ENCODE results near the gene PLB1. TPM values are rescaled to one million over a fixed set of nuclear protein-coding genes. Genes with fewer than 3 reads are reported as not detected.
"Not testable (repeated sequence)": the region's sequence is repeated elsewhere in the genome, so short reads cannot be mapped to it uniquely, and the experiment has no call there.

The PLB1 gene
- polyA plus RNA-seq, 10 donors = 1.6 to 3.6 (median 2.3) TPM

DNA sequence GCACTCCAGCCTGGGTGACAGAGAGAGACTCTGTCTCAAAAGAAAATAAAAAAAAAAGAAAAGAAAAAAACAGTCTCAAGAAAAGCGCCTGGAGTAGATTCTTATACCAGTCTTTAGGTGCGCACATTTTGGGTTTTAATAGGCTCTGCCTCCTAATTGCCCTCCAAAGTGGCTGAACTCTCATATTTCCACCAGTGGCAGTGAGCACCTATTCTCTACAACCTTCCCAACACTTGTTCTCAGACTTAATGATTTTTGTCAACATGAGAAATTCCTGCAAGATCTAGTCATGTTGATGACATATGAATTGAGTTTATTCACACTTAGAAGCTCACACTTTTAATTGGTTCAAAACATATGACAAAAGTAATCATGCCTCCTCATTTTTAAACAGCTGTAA is 39.0 kb downstream of the PLB1 start:
- no peak for DNase-seq

DNA sequence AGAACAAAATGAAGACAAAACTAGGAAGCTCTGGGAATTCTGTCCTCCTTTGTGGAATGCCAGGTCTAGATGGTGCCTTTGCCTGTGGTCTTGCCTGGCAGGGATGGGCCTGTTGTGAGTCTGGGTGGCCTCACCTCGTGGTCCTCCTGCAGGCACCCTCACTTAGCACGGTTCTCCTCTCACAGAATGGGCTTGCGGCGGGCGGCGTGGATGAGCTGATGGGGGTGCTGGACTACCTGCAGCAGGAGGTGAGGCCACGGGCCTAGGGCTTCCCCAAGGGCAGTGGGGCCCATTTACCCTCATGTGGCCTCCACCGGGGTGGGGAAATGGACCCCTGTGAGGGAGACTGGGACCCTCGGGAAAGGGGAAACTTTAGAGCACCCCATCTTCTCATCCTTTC is 42.3 kb downstream of the PLB1 start:
- DNase-seq = no peak

DNA sequence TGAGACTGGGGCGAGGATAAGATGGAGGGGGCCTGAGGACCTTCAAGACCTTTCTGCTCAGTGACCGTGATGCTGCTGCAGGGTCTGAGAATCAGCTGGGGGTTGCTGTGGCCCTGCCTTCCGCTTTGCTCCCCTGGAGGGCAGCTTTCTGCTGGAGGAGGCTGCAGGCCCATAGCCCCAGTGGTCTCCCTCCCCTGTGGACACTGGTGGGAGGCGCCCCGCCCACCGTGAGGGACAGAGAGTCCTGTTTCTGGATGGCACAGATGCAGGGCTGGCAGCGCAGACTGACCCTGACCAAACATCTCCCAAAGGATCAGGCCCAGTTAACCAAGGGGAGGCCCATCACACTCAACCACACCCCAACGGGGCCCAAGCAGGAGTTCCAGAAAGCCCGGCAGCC is 42.8 kb downstream of the PLB1 start:
- DNase-seq = no peak

DNA sequence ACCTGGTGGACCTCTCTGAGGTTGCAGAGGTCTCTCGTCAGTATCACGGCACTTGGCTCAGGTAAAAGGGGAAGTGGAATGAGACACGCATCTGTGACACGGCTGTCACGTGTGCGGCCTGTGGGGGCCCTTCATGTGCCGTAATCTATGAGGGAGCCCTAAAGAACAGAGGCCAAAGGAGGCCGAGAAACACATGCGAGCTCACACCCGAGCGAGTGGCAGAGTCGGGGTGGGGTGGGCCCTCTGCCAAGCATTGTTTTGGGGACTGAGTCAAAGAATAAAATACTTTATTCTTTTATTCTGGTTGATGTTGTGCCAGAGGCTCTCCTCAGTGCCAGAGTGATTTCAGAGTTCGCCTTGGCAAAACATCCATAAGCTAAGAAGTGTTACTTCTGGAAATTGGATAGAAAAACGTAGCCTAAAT is 43.3 kb downstream of the PLB1 start:
- DNase-seq = peak in 1 of 3 donors; percentile 35

DNA sequence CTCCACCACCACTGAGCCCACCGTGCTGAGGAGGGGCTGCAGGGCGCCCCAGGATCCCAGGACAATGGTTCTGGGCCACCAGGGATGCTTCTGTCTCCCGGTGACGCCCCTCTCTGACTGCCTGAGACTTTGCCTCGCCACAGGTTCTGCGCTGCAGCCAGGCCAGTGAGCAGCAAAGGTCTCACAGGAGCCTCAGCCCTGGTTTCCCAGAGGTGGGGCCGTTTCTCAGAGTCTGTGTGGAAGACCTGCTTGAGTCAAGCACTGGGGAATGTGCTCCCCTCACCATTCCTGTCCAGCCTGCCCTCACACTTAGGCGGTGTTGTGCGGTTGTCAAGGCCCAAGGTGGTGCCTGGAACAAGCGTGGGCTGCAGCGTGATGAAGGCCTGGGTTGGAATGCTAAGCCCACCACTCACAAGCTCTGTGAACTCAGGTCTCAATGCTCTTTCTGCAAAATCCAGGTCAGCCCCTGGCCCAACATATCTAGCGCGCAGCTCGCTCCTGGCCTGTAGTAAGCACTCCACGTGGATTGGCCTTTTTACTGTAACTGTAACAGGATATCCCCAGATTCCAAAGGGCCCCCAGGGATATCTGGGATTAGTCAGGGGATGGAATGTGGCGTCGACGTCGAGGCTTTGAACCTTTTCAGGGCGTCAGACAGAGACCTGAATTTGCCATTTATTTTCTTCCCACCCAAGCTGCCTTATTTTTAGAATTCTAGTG is 47.6 kb downstream of the PLB1 start:
- DNase-seq = peak; percentile 41 to 76 (median 71)

DNA sequence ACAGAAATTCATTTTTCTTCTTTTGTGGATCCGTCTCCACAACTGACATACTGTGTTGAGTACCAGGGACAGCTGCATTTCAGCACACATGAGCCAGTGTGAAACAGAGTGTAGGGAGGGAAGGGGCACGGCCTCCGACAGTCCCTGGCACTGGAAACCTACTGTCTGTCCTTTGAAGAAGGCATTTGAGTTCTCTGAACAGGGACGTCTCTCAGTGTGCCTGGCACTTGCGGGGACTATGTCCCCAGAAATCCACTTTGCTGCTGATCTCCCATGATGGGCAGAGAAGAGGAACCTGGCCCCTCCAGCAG is 48.1 kb downstream of the PLB1 start:
- DNase-seq = peak in 1 of 3 donors; percentile 36

DNA sequence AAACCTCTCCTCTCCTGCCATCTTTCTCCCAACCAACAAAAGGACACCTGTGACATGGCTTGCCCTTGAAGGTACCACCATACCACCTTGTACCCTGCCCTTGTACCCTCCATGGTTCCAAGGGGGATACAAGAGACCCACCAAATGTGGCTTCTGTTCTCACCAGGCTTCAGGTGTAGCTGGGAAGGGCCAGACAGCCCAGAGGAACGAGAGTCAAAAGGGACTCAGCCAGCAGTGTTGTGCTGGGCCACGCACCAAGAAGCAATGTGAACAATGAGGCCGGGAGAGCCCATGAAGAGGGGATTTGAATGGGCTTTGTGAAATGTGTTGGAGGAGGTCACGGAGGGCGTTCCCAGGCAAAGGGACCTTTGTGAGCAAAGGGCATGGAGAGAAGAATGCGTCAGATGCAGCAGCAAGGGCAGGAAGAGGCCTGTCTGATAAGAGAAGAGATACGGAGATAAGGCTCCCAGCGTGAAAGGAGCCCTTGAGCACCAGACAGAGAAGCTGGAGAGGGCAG is 48.6 kb downstream of the PLB1 start:
- DNase-seq = no peak

DNA sequence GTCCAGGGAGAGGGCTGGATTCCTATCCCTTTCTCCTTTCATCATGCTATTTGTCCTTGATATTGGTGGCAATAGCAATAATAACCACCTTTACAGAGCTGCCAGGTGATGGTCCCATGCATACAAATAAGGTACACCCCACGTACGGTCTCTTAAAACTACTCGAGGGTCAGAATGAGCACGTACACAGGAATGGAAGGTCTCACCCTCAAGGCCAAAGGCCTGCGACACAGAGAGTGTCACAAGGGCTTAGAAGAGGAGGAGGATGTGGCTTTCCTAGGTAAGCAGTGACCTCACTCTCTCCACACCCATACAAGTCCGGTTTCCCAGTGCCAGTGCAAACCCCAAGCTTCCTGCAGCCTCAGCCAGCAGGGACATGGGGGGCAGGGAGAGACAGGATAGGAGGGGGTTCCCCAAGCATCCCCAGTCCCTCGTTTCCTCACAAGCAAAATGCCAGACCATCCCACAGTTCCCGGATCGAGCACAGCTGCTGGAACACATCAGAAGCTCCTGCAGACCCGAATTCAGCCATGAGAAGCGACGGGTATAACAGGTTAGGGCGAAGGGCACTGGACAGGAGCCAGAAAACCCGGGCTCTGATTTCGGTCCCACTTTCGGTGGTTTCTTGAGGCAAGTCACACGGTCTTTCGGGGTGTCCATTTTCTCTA is 49.2 kb downstream of the PLB1 start:
- DNase-seq = no peak

DNA sequence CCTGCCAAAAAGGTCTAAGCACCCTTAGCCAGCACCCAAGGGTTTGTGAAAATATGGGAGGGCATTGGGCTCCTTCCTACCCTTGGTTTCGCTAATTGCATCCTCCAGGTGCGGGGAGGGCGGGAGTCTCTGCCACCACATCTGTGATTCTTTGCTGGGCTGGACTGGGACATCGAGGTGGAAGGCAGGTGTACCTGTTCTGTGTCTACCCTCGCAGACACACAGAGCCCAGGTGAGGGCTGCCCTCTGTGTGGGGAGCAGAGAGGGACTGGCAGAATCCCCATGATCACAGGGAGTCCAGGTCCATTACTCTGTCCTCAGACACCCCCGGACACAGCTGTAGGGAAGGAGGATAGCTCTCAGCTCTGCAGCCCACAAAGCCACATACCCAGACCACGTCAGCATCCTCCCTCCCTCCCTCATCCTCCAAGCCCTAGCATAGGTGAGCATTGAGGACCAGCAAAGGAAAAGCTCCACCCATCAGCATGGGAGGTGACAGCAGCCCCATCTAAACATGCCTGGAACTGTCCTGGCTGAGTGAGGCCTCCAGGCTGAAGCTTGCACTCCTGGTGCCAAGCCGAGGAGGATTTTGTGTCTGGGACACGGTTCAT is 49.8 kb downstream of the PLB1 start:
- no peak for DNase-seq

DNA sequence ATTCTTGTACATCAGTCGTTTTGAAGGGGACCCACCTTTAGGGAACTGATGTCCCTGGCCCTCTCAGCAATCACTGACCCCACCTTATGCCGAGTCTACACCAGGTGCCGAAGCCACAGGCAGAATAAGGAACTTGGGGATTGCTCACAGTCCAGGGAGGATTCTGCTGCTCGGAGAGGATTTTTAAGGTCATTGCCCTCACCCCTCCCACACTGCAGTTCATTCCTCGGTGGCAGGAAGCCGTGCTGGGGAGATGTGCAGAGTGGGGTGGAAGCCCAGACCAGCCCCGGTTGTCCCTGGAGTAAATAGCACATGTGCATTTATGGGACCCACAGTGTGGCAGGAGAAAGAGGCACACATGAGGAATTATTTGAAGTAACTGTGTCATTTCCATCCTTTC is 50.4 kb downstream of the PLB1 start:
- no peak for DNase-seq

DNA sequence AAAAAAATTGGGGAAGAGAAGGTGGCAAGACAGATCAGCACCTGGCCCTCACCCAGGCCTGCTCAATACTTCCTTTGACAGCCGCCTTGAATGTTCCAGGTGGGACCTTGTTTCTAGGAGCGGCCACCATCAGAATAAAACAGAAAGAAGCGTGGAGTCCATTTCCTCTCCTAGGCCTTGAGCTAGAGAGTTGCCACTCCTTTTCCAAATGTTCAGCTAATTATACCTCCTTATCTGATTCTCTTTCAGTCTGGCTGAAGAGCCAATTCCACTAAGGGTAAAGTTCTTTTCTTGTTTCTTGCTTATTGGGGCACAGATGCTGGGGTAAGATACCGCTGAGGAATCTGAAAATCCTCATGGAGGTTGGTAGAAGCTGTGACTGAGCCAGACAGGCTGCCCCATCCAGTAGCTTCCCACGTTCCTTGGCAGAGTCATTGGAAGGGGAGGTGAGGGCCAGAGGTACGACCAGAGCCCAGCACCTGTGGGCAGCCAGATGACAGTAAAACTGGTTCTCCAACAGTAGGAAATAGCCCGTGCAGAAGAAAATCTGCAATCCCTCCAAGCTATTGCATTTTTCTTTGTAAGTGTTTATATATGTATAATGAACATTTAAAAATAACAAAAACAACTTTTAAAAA is 51.5 kb downstream of the PLB1 start:
- DNase-seq = no peak

DNA sequence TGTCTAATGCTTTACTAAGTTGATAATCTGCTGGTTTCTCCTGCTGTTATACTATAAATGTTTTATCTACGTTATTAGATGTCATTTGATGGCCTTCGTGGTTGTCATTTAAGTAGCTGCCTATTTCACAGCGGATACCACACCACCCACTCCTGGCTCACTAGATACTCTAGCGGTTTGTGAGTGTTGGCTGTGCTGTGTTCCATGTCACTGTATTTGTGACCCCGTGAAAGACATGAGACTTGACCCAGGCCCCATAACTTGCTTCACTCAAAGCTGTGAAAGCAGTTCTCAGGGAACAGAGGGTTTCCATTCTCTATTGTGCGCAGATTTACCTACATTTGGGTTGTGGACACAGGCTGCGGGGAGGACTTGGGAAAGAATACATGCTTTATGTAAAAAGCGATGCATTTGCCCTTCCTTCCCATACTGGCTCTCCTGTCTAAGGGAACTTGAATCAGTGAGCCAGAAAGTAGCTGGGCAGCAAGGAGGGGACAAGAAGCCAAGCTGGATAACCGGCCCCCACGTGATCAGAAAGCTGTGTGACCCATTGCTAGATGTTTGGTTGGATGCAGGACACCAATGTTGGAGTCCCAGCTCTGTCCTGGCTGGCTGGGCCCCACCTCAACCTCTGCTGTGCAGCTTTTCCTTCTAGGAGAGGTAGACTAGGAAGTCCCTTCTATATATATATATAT is 52.2 kb downstream of the PLB1 start:
- no peak for DNase-seq

DNA sequence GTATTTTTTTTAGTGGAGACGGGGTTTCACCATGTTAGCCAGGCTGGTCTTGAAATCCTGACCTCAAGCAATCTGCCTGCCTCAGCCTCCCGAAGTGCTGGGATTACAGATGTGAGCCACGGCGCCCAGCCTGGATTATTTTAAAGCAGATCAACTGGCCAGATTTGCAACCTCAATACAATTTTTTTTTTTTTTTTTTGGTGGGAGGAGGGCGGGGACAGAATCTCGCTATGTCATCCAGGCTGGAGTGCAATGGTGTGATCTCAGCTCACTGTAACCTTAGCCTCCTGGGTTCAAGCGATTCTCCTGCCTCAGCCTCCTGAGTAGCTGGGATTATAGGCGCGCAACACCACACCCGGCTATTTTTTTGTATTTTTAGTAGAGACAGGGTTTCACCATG is 54.5 kb downstream of the PLB1 start:
- not testable (repeated sequence) for DNase-seq

DNA sequence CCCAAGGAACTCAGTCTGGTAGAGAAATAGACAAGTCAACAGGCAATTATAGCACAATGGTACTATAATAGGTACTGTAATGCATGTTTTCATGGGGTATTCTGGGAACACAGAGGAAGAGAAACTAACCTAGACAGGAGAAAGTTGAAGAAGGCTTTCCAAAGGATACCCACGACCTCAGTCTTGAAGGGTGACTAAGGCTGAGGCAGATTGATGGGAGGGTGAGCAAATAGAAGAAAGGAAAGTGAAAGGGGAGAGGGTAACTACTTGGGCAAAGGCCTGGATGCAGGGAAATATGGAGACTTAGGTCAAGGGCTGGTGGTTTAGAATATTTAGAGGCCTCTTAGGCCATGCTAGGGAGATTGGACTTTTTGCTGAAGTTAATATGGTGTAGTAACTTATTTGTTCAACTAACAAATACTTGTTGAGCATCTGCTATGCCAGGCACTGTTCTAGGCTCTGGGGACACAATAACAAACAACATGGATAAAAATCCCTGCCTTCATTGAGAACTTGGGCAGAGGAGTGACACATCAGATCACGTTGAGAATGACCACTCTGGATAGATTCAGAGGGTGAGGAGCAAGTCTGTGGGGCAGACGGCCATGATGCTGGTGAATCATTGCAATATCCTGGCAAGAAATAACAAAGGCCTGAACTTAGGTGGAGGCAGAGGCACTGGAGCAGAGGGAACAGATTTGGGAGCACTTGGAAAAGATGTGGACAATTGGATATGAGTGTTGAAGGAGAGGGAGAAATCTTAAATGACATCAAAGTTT is 56.4 kb downstream of the PLB1 start:
- DNase-seq = no peak

DNA sequence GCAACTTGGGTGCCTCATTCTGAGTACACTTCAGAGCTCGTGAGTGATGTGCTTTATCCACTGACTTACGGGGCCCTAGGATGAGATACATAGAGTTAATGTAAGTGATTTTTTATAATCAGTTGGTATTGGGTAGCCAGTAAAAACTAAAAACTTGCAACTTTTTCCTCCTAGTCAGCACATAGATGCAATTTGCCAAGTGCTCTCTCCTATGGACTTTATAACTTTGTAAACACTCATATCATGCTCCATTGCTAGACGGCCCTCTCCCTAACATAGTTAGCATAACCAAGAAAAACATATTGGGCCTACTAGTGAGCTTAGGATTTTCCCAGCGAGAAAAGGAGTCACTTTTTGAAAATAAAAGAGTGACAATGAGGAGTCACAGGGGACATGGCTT is 60.4 kb downstream of the PLB1 start:
- DNase-seq = no peak

DNA sequence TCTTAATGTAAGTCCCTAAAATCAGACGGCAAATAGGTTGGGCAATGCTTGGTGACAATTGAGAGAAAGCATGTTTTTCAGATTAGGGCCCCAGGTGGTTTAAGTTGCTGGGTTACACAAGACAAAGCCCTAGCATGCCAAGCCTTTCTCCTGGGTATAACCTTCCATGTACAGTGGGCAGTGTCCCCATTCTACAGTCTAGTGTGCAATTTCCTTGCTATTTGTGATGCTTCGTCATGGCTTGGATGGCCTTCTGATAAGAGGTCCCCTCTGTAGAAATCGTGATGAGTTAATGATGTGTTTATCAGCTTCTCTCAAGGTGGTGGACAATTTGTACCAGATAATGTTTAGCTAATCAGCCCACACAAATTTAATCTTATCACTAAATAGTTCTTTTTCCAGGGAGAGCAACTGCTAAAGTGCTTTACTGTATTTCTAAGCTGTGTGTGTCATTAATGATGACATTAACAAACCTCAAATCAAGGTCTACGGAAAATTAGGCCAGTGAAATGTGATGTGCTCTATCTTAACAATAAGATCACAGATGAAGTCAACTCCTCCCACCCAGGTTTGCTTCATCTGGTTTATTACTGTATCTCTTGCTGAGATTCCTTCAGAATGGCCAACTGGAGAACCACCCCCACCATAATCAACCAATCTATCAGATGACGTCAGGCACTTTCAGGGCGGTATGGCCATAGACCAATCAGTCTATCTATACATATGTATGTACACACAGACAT is 61.7 kb downstream of the PLB1 start:
- no peak for DNase-seq

DNA sequence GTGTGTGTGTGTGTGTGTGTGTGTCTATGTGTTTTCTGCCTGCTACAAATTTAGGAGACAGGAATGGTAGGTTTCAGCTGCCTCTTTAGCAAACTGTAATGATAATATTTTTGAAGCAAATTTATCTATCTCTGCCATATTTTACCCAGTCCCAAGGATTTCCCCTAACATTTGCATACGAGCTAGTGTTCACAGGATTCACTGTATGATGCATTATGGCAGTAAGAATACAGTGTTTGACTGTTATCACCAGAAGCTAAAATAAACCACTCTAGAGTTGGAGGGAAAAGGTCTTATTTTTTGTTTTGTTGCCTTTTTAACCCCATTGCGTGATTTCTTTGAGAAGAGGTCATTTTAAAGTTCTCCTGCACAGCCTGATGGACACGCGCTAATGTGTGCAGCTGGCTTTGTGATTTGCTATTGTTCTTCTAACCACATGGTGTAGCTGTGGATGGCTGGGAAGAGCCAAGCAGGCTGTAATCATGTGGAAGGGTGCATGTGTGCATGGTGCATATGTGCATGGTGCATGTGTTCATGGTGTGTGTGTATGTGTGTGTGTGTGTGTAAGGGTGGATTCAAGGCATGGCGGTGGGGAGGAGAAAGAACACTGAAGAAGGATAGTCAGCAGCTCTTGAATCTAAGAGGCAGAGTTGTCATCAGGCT is 62.4 kb downstream of the PLB1 start:
- no peak for DNase-seq

DNA sequence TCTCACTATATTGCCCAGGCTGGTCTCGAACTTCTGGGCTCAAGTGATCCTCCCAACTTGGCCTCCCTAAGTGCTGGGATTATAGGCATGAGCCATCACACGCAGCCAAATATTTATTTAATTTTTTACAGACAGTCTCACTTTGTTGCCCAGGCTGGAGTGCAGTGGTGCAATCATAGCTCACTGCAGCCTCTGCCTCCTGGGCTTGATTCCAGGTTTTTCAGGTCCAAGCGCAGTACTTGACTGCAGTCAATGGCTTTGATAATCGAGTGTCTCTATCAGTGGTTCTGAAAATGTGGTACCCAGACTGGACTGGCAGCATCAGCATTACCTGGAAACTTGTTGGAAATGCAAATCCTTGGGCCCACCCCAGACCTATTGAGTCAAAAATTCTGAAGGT is 63.1 kb downstream of the PLB1 start:
- no peak for DNase-seq

DNA sequence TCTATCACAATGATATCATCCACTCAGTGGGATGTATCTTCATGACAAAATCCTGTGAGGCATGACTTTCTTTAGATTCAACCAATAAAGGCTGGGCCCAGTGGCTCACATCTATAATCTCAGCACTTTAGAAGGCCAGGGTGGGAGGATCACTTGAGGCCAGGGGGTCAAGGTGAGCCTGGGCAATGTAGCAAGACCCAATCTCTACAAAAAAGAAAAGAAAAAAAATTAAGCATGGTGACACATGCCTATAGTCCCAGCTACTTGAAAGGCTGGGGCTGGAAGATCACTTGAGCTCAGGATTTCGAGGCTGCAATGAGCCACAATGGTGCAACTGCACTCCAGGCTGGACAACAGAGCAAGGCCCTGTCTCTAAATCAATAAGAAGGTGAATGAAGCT is 68.0 kb downstream of the PLB1 start:
- DNase-seq = no peak

DNA sequence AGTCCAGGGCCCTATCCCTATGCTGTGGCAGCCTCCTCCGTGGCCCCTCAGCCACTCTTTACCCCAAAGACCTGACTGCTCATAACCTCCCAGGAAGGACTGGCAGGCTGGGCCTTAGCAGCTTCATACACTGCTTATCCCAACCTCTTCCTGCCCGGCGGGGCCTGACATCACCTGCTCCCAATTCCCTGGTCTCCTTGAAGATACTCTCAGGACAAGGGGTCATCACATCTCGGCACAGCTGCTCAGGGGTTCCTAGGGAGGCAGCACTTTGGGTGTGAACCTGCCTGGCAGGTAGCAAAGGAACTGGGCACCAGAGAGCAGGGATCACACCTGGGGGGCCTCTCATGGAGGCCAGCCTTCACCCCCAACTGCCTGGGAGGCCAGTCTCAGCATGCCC is 68.5 kb downstream of the PLB1 start:
- DNase-seq = no peak

Data from muscle of back (tissue), 11 donors.